ENCODE results near the gene TRERF1. TPM values are rescaled to one million over a fixed set of nuclear protein-coding genes. Genes with fewer than 3 reads are reported as not detected.

Gene TRERF1
- total and polyA plus RNA-seq, 2 of the 8 experiments (the other 6 are each of a cell fraction or from before 2014, with no cell fraction given) = 10.8 to 21.5 TPM

DNA sequence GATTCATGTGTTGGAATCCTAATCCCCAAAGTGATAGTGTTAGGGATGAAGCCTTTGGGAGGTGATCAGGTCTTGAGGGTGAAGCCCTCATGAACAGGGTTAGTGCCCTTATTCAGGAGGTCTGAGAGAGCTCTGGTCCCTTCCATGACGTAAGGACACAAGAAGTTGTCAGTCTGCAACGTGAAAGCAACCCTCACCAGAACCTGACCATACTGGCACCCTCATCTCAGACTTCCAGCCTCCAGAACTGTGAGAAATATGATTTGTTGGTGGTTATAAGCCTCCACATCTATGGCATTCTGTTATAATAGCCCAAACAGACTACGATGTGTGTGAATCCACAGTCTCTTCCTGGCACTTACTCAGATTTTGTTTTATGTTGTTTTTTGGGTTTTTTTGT lies 90.7 kb downstream of the TRERF1 start:
- H4K8ac ChIP-seq (ENCODE audit: extremely low read depth, insufficient read depth, low read length) = no peak overlapping the region
- H3K79me1 ChIP-seq (ENCODE audit: low read depth, low read length) = peaks cover 11% of the 10 kb centered on the region; the same call in 1 of the 2 replicates
- H3K79me2 ChIP-seq (ENCODE audit: control insufficient read depth in 1 of 2, insufficient read depth in 2 of 2, low read length in 2 of 2) = peaks cover 0 to 34% of the 10 kb centered on the region in 2 experiments; a peak in 2 of 4 replicates
- 0 out of 4 replicates have a peak, but pooled peaks cover 0 to 2% of the 10 kb centered on the region in 2 experiments for H3K9me3 ChIP-seq (ENCODE audit: insufficient read depth in 2 of 2, low read depth in 1 of 2, low read length in 1 of 2)
- no peak overlapping the region for H3K23ac ChIP-seq (ENCODE audit: insufficient read length)
- H2BK5ac ChIP-seq (ENCODE audit: low read depth, low read length) = no peak overlapping the region
- H2BK15ac ChIP-seq (ENCODE audit: low read length) = no peak overlapping the region
- no peak overlapping the region for H3K4ac ChIP-seq (replicated peaks; ENCODE audit: insufficient read length, low read depth, low read length)
- H3K36me3 ChIP-seq (ENCODE audit: control insufficient read depth in 2 of 4, insufficient read depth in 4 of 4, low read length in 3 of 4) = peaks cover 0 to 2% (median 0%) of the 10 kb centered on the region in 4 experiments; a peak in 1 of 8 replicates
- H4K91ac ChIP-seq (replicated peaks; ENCODE audit: insufficient read length, low read length) = no peak overlapping the region
- no peak overlapping the region for H3K14ac ChIP-seq (ENCODE audit: insufficient read length)
- H4K20me1 ChIP-seq (replicated peaks in 1 of 2; ENCODE audit: control insufficient read depth in 1 of 2, insufficient read depth in 2 of 2, low read length in 2 of 2) = peaks cover 5 to 13% of the 10 kb centered on the region in 2 experiments
- no peak overlapping the region for H2AFZ ChIP-seq (ENCODE audit: low read length)
- no peak overlapping the region for H3K18ac ChIP-seq (ENCODE audit: extremely low read depth, low read length)
- CTCF ChIA-PET (ENCODE audit: partially characterized antibody) = interaction anchor here (0.6 to 1.1 kb wide), 3 partner anchors 35 to 270 kb away, joined by 3 read pairs; no protein-coding TSS in a partner anchor
- H2AK5ac ChIP-seq (ENCODE audit: low read depth, low read length) = no peak overlapping the region
- H3K27me3 ChIP-seq (replicated peaks in 1 of 4; ENCODE audit: control insufficient read depth in 3 of 4, extremely low read depth in 1 of 4, insufficient read depth in 3 of 4, low read length in 3 of 4) = no peaks in the 10 kb centered on the region
- no peak overlapping the region for H3K56ac ChIP-seq (replicated peaks; ENCODE audit: insufficient read length, low read depth, low read length)
- no peak overlapping the region for H2BK12ac ChIP-seq (ENCODE audit: low read depth, low read length)
- H3K4me3 ChIP-seq (ENCODE audit: extremely low read depth in 1 of 4, insufficient read depth in 2 of 4, low read depth in 3 of 4, low read length in 4 of 4) = no peak overlapping the region
- 93% methylated on average over 3 of the region's 3 CpGs; no CpG with 5 or more reads in 1 of the 2 experiments for WGBS, 2 experiments (ENCODE audit: extremely low coverage in 1 of 2, insufficient coverage in 1 of 2, insufficient read length in 1 of 2, insufficient replicate concordance in 2 of 2, low coverage in 1 of 2, low lambda C conversion rate in 2 of 2, missing lambda C conversion rate in 1 of 2)
- FAIRE-seq (no peak), DNase-seq (ENCODE audit: low read depth in 1 of 2, low spot score in 2 of 2) (no peak)
- TF ChIP-seq SP1 (IDR thresholded peaks at IDR 0.05; ENCODE audit: low read depth, low read length) = no peak
- TF ChIP-seq FOSL1 (IDR thresholded peaks at IDR 0.05; ENCODE audit: insufficient read depth, low read depth, low read length) = no peak
- no peak for TF ChIP-seq NANOG (IDR thresholded peaks at IDR 0.05; ENCODE audit: insufficient read depth, low read depth, low read length, poor library complexity, severe bottlenecking)
- TF ChIP-seq PHF8 (conservative IDR thresholded peaks at IDR 0.05; ENCODE audit: low read depth, low read length) = no peak
- no peak for TF ChIP-seq CBX5 (IDR thresholded peaks at IDR 0.05; ENCODE audit: low read depth, low read length)
- no peak for TF ChIP-seq CBX8 (IDR thresholded peaks at IDR 0.05; ENCODE audit: borderline replicate concordance, low read depth, low read length)
- TF ChIP-seq HDAC6 (IDR thresholded peaks at IDR 0.05; ENCODE audit: low read depth, low read length) = no peak
- no peak for TF ChIP-seq EZH2 (IDR thresholded peaks at IDR 0.05; ENCODE audit: low read depth, low read length, severe bottlenecking)
- no peak overlapping the region for H3K4me2 ChIP-seq (ENCODE audit: insufficient read depth in 1 of 2, low read depth in 2 of 2, low read length in 2 of 2)
- no peak overlapping the region for H3K9ac ChIP-seq (replicated peaks in 1 of 4; ENCODE audit: extremely low read depth in 1 of 4, low read depth in 3 of 4, low read length in 3 of 4)
- H4K5ac ChIP-seq (ENCODE audit: insufficient read length, low read depth, low read length) = no peak overlapping the region
- H3K4me1 ChIP-seq (replicated peaks in 1 of 4; ENCODE audit: control insufficient read depth in 3 of 4, insufficient read depth in 4 of 4, low read length in 3 of 4) = no peaks in the 10 kb centered on the region; a peak in 1 of 7 replicates
- H2BK20ac ChIP-seq (ENCODE audit: low read length) = no peak overlapping the region
- POLR2A ChIA-PET (ENCODE audit: partially characterized antibody) = no interaction called here
- H2BK120ac ChIP-seq (replicated peaks; ENCODE audit: low read depth, low read length) = no peak overlapping the region
- H3K27ac ChIP-seq (ENCODE audit: low read depth, low read length) = no peak overlapping the region
- no peaks in the 10 kb centered on the region for H3K23me2 ChIP-seq (ENCODE audit: low read depth, low read length)

Data from H1 (cell line).